GM21515 (cell line): ENCODE results near the gene TEX19.

ENCODE experiments used
- ATAC-seq: cut with Tn5 transposase; IDR thresholded peaks from one replicate; pipeline ENCODE4 v1.9.1; 2021; ENCODE audit not compliant: unreplicated experiment

TEX19 gene, protein sequence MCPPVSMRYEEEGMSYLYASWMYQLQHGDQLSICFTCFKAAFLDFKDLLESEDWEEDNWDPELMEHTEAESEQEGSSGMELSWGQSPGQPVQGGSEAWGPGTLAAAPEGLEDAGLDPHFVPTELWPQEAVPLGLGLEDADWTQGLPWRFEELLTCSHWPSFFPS

DNA sequence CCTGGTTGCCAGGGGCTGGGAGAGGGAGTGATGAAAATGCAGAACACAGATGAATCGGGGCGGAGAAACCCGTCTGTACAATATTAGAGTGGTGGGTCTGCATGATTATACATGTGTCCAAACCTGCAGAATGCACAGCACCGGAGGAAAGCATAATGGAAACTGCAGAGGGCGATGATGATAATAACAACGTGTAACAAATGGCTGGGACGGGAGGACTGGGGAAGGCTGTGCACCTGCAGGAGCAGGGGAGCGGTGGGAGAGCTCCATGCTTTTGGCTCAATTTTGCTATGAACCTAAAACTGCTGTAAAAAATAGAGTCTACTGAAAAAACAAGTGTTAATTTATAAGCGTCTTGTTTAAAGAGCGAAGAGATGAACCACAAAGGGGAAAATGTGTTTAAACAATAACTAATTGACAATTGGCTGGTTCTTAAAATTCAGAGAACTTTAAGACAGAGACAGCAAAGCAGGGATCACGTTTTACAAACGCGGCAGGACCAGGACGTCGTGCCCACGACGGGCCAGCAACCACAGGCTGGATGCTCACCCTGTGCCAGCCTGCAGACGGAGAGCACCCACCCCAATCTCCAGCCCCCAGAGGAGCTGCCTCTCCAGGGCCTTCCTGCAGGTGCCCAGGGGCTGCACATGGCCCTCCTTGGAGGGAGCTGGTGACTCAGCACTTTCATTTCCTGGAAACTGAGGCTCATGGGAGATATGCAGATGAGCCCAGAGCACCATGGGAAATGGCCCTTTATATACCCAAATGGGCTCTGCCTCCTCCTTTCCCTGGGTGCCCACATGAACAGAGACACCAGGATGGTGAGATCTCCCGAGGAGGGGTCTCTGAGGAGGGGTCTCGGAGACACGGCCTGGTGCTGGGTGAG lies at the start of gene TEX19:
Gene TEX19, plus strand, starts transcription at position 783 of the 886 bp plus-strand sequence. CDS start 2,904 bp downstream, outside the sequence.
- ATAC-seq = no peak

DNA sequence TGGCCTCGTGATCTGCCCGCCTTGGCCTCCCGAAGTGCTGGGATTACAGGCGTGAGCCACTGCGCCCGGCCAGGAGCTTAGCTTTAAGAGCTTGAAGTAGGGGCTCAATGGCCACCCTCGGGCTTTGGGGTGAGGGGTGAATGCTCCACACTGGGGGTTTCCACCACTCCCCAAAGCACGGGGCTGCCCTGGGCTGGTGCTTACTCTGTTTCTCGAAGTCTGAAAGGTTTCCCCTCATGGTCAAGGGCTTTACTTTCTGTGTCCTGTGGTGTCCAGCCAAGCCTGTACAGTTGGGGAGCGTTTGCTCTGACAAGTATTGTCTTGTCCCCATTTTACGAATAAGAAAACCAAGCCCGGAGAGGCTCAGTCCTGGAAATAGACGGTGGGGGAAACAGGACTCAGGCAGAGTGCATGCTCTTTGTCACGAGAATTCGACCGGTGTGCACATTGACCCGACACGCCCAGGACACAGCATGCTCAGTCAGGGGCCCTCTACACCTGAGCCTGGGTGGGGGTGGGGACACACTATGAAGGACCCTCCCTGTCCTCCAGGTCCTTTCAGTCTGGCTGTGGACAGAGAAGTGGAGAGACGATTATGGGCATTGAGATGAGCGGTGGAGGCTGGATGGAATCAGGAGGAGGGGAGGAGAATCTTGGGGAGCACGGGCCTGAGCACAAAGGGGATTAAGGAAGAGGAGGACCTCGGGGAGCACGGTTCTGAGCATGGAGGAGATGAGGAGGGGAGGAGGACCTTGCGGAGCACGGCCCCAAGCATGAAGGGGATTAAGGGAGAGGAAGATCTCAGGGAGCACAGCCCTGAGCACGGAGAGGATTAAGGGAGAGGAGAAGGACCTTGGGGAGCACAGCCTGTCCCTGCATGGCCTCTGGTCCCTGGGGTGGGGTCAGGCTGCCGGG lies 49.1 kb upstream of the TEX19 start:
- ATAC-seq = no peak

- no peak for ATAC-seq
Measured at GRCh38 chr17:82310877-82311276, 48.2 kb upstream of the TEX19 start.

DNA sequence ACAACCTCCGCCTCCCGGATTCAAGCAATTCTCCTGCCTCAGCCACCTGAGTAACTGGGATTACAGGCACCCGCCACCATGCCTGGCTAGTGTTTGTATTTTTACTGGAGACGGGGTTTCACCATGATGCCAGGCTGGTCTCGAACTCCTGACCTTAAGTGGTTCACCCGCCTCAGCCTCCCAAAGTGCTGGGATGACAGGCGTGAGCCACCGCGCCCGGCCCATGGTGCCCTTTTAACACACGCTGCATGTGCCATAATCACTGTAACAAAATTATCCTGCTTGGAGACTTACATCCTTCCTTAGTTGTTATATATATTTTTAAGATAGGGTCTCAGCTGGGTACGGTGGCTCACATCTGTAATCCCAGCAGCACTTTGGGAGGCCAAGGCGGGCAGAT lies 47.1 kb upstream of the TEX19 start:
- no peak for ATAC-seq

DNA sequence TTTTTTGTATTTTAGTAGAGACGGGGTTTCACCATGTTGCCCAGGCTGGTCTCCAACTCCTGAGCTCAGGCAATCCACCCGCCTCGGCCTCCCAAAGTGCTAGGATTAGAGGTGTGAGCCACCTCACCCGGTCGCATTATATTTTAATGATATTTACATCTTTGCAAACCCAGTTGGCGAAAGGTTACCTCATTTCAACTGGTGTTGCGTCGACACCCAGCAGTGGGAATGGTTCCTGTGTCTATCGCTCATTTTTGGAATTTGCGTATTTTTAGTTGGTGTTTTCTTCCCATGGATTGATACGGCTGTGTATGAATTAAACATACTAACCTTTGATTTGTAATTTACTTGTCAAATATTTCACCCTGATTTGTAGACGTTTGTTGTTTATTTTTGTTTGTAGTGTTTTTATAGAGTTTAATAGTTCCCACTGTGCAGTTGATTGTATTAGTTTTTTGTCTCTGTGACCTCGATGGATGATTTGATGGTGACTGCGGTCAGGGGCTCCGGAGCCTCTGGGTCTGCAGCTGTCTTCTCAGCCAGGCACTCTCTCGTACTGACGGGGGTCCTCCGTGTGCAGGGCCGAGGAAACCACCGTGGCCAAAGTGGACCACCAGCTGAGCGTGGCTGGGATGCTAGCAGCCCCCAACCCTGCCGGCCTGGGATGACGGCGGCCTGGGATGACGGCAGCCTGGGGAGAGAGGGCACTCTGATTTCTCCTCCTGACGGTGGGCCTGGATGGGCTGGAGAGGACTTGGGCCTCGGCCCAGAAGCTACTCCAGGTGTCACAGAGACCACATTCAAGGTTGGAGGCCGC lies 45.6 kb upstream of the TEX19 start:
- ATAC-seq = no peak

DNA sequence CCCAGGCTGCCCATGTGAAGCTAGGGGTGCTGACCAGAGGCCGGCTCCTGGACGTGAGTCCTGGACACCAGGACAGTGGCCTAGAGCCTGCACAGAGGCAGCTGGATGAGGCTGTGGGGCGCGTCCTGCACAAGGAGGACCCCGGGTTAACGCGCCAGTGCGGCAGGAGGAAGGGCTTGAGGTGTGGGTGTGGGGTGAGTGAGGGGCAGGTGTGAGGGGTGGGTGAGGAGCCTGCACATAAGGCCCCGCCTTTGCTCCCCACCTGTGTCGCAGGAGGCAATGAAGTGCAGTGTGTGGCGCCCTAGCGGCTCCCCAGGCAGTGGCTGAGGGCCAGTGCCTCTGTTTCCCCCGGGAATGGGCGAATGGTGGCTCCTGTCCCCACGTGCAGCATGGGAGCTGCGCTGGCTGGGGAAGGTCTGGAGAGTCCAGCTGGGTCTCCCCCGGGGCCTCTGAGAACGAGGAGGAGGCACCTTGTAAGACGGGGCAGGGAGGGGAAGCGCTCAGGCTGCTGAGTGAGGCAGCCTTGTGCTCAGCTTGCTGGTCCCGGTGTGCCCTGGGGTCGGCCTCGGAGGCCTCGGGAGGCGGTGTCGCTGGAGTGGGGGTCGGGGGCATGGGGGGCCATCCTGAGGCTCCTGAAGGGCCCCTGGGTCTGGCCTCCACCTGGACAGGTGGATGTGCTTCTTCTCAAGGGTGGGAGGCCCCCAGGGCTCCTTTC lies 44.9 kb upstream of the TEX19 start:
- ATAC-seq = no peak

DNA sequence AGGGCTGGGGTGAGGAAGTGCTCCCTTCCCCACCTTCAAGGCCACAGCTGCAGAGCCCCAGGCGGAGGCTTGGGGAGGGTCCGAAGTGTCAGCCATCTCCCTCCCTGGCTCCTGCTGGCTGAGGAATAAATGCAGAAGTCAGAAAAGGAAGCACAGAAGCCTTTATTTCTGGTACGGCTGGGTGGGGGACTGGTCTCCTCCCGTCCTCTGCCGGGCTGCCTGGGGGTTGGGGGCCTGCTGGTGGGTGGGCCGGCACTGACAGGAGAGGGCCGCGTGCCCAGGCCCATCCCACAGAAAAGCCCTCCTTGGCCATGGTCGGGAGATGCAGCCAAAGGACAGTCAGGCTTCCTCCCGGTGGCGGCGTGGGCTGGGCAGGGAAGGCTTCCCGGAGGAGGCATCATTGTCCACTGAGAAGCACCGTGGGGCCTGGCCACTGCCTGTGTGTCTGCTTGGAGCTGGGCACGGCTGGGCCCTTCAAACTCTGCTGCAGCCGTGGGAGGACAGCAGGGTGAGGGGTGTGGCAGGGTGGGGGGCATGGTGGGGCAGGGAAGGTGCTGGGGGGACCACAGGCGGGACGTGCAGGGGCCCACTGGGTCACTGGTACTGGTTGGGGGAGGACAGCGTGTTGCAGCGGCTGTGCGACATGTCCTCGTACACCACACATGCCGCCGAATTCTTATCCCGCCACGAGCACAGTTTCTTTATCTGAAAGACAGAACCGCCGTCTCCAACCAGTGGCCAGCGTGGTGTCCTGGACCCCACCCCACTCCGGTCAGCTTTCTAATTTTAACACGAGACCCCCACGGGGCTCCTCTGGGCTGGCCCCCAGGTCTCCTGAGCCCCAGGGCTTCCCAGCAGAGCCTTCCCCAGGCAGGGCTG lies 44.1 kb upstream of the TEX19 start:
- ATAC-seq = no peak

DNA sequence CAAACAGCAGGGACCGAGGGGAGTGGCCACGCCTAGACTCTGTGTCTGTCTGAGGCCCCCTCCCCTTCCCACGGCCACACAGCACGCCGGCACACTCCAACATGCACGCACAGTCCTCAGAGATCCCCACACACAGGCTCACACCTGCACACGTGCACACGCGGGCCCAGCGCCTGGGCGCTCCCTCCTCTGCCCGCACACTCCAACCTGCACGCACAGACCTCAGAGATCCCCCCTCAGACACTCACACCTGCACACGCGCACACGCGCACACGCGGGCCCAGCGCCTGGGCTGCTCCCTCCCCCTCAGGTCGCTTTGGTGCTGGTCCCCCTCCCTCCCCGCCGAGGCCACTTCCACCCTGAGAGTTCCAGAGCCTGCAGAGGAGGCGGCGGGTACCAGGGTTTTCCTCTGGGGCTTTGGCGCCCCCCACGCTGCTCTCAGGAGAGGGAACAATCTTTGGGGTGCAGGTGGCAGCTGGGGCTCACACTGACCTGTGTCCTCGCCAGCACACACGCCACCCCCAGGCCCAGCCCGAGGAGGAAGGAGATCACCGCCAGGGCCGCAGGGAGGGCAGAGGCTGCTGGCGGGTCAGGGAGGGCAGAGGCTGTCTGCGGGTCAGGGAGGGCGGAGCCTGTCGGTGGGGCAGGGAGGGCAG lies 43.2 kb upstream of the TEX19 start:
- ATAC-seq = no peak

DNA sequence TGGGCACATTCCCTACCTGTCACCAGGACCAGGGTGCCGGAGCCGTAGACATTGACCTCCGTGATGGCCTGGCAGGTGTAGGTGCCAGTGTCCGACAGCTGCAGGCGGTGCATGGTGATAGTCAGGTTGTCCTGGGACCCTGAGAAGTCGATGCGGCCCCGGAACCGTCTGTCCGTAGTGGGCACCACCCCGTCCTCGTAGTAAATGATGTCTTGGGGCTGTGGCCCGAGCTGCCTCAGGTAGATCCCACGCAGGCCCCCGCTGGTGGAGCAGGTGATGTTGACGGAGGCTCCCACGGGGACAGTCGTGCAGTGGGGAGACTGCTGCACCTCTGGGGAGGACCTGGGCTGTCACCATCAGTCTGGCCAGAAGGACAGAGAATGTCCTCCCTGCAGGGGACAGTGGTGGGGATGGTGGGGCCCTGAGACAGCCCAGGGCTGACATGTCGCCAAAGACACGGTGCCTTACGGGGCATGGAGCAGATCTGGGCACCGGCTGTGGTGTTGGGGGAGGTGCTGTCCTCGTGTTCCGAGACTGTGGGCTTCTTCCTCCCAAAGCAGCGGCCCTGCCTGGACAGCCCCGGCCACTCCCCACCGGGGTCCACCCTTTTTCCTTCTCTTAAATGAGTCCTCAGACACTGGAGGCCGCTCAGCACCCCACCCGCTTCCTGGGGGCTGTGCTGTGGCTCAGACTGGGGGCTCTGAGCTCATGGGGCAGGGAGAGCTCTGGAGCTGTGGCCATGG lies 42.2 kb upstream of the TEX19 start:
- no peak for ATAC-seq

GRCh38 chr17:82317394-82318168 lies 41.5 kb upstream of the TEX19 start, which contains the start of gene CD7:
CD7 (minus strand) TSS chr17:82317608; CDS start chr17:82317495, 113 bp downstream.
- no peak for ATAC-seq

- ATAC-seq = no peak
Measured at GRCh38 chr17:82318169-82318498, 40.9 kb upstream of the TEX19 start.

DNA sequence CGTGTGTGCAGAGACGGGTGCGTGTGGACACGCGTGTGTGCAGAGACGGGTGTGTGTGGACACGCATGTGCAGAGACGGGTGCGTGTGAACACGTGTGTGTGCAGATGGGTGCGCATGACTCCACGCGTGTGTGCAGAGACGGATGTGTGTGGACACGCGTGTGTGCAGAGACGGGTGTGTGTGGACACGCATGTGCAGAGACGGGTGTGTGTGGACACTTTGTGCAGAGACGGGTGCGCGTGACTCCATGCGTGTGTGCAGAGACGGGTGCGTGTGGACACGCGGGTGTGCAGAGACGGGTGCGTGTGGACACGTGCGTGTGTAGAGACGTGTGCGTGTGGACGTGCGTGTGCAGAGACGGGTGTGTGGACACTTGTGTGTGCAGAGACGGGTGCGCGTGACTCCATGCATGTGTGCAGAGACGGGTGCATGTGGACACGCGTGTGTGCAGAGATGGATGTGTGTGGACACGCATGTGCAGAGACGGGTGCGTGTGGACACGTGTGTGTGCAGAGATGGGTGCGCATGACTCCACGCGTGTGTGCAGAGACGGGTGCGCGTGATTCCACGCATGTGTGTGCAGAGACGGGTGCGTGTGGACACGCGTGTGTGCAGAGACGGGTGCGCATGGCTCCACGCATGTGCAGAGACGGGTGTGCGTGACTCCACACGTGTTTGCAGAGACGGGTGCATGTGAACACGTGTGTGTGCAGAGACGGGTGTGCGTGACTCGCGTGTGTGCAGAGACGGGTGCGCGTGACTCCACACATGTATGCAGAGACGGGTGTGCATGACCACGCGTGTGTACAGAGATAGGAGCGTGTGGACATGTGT lies 40.1 kb upstream of the TEX19 start:
- ATAC-seq = no peak

- no peak for ATAC-seq
Measured at GRCh38 chr17:82319619-82320062, 39.4 kb upstream of the TEX19 start.

DNA sequence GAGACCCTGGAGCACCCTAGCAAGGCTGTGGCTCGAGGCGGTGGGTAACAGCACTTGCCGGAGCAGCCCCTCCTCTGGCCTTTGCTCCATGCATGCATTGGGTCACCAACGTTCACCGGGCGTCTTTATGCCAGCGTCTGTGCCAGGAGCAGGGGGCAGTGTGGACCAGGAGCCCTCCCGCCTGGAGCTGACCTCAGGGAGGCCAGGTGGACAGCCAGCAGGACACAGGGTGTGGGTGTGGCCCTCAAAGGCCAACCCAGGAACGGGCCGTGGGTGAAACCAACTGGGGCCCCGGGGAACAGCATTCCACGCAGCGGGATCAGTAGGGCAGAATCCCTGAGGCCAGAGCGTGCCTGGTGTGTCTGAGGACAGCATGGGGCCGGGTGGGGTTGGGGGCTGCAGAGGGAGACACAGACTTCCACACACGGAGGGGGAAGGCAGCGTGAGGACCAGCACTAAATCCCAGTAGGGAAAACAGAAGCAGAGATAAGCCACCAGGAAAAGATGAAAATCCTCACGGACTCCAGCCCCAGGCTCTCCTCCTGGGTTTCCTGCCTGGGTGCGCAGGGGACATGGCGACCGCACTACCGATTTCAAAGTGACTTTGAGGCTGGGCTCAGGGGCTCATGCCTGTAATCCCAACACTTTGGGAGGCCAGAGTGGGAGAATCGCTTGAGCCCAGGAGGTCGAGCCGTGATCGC lies 38.8 kb upstream of the TEX19 start:
- ATAC-seq = no peak
